Measurements from ENCODE around the gene C13orf46. TPM values are rescaled to one million over a fixed set of nuclear protein-coding genes. Genes with fewer than 3 reads are reported as not detected.

C13orf46 gene
- polyA plus RNA-seq, 1 donor (not counting 4 experiments of a cell fraction or from before 2014, with no cell fraction given) = not detected

GRCh38 chr13:114011226-114011625, 37.4 kb upstream of the C13orf46 start:
- H3K79me2 ChIP-seq (ENCODE audit: control insufficient read depth, insufficient read depth, low read length) = no peaks in the 10 kb centered on the region
- H2AFZ ChIP-seq (ENCODE audit: control insufficient read depth, low read length) = no peak overlapping the region
- H3K9me1 ChIP-seq (ENCODE audit: control insufficient read depth, extremely low read depth, insufficient read depth, low read length) = no peaks in the 10 kb centered on the region
- no peak for FAIRE-seq
- H3K36me3 ChIP-seq (ENCODE audit: control insufficient read depth in 2 of 2, extremely low read depth in 1 of 2, insufficient read depth in 2 of 2, low read length in 2 of 2) = peaks cover 0 to 2% of the 10 kb centered on the region in 2 experiments
- dilution Hi-C loops (cut with MboI; ENCODE audit: extremely low pct_ligation_motif_present, low sequenced_read_pairs) = no loop called here
- no peak overlapping the region for H3K9ac ChIP-seq (ENCODE audit: control insufficient read depth, extremely low read depth, insufficient read depth, low read length)
- no peak overlapping the region for H3K27ac ChIP-seq (ENCODE audit: control insufficient read depth, insufficient read depth, low read length)
- no peak for DNase-seq (ENCODE audit: low read depth, low spot score)
- TF ChIP-seq EZH2 (IDR thresholded peaks at IDR 0.05; ENCODE audit: low read length) = no peak
- no peak for TF ChIP-seq CTCF (optimal IDR thresholded peaks at IDR 0.05 in 1 of 3, IDR thresholded peaks at IDR 0.05 in 1 of 3, conservative IDR thresholded peaks at IDR 0.05 in 1 of 3; ENCODE audit: extremely low read depth in 1 of 3, insufficient read depth in 2 of 3, low read length in 3 of 3)
- no peak overlapping the region for H3K4me3 ChIP-seq (ENCODE audit: control insufficient read depth in 2 of 3, extremely low read depth in 1 of 3, insufficient read depth in 2 of 3, low read depth in 1 of 3, low read length in 3 of 3)
- no peaks in the 10 kb centered on the region for H3K9me3 ChIP-seq (ENCODE audit: control insufficient read depth, low read depth, low read length)
- H3K4me1 ChIP-seq (ENCODE audit: control insufficient read depth, extremely low read depth, insufficient read depth, low read length) = peaks cover 9% of the 10 kb centered on the region
- H3K27me3 ChIP-seq (ENCODE audit: control insufficient read depth, extremely low read depth, insufficient read depth, low read length) = no peaks in the 10 kb centered on the region
- H3K4me2 ChIP-seq (ENCODE audit: control insufficient read depth, extremely low read depth, insufficient read depth, low read depth, low read length) = no peak overlapping the region
- no peaks in the 10 kb centered on the region for H4K20me1 ChIP-seq (ENCODE audit: control insufficient read depth, extremely low read depth, insufficient read depth, low read length)

GRCh38 chr13:114010401-114011101, 36.7 kb upstream of the C13orf46 start:
- peaks cover 0 to 2% of the 10 kb centered on the region in 2 experiments for H3K36me3 ChIP-seq (ENCODE audit: control insufficient read depth in 2 of 2, extremely low read depth in 1 of 2, insufficient read depth in 2 of 2, low read length in 2 of 2)
- no peak for FAIRE-seq
- H2AFZ ChIP-seq (ENCODE audit: control insufficient read depth, low read length) = no peak overlapping the region
- no peaks in the 10 kb centered on the region for H3K9me3 ChIP-seq (ENCODE audit: control insufficient read depth, low read depth, low read length)
- DNase-seq (ENCODE audit: low read depth, low spot score) = no peak
- H3K4me1 ChIP-seq (ENCODE audit: control insufficient read depth, extremely low read depth, insufficient read depth, low read length) = peaks cover 6% of the 10 kb centered on the region
- H4K20me1 ChIP-seq (ENCODE audit: control insufficient read depth, extremely low read depth, insufficient read depth, low read length) = no peaks in the 10 kb centered on the region
- H3K9me1 ChIP-seq (ENCODE audit: control insufficient read depth, extremely low read depth, insufficient read depth, low read length) = no peaks in the 10 kb centered on the region
- H3K4me2 ChIP-seq (ENCODE audit: control insufficient read depth, extremely low read depth, insufficient read depth, low read depth, low read length) = no peak overlapping the region
- H3K79me2 ChIP-seq (ENCODE audit: control insufficient read depth, insufficient read depth, low read length) = no peaks in the 10 kb centered on the region
- H3K4me3 ChIP-seq (ENCODE audit: control insufficient read depth in 2 of 3, extremely low read depth in 1 of 3, insufficient read depth in 2 of 3, low read depth in 1 of 3, low read length in 3 of 3) = no peak overlapping the region
- TF ChIP-seq CTCF (optimal IDR thresholded peaks at IDR 0.05 in 1 of 3, IDR thresholded peaks at IDR 0.05 in 1 of 3, conservative IDR thresholded peaks at IDR 0.05 in 1 of 3; ENCODE audit: extremely low read depth in 1 of 3, insufficient read depth in 2 of 3, low read length in 3 of 3) (no peak), EZH2 (IDR thresholded peaks at IDR 0.05; ENCODE audit: low read length) (no peak)
- H3K27me3 ChIP-seq (ENCODE audit: control insufficient read depth, extremely low read depth, insufficient read depth, low read length) = no peaks in the 10 kb centered on the region
- no peak overlapping the region for H3K27ac ChIP-seq (ENCODE audit: control insufficient read depth, insufficient read depth, low read length)
- dilution Hi-C loops (cut with MboI; ENCODE audit: extremely low pct_ligation_motif_present, low sequenced_read_pairs) = no loop called here
- no peak overlapping the region for H3K9ac ChIP-seq (ENCODE audit: control insufficient read depth, extremely low read depth, insufficient read depth, low read length)
